Measurements from ENCODE around the gene C11orf21.

C11orf21 gene

GRCh38 chr11:2325719-2326118, 24.0 kb upstream of the C11orf21 start:
- no peak for DNase-seq (ENCODE audit: low read depth in 1 of 2, low spot score in 1 of 2)
- H3K27me3 ChIP-seq (ENCODE audit: insufficient read depth, poor library complexity, severe bottlenecking), result peaks cover 2% of the 10 kb centered on the region
- TF ChIP-seq GABPA (IDR thresholded peaks at IDR 0.05; ENCODE audit: low read depth) (no peak), SPI1 (IDR thresholded peaks at IDR 0.05; ENCODE audit: borderline replicate concordance, low read depth) (no peak), POLR2AphosphoS5 (IDR thresholded peaks at IDR 0.05; ENCODE audit: low read depth) (no peak)
- TF ChIP-seq, protein P1, sequence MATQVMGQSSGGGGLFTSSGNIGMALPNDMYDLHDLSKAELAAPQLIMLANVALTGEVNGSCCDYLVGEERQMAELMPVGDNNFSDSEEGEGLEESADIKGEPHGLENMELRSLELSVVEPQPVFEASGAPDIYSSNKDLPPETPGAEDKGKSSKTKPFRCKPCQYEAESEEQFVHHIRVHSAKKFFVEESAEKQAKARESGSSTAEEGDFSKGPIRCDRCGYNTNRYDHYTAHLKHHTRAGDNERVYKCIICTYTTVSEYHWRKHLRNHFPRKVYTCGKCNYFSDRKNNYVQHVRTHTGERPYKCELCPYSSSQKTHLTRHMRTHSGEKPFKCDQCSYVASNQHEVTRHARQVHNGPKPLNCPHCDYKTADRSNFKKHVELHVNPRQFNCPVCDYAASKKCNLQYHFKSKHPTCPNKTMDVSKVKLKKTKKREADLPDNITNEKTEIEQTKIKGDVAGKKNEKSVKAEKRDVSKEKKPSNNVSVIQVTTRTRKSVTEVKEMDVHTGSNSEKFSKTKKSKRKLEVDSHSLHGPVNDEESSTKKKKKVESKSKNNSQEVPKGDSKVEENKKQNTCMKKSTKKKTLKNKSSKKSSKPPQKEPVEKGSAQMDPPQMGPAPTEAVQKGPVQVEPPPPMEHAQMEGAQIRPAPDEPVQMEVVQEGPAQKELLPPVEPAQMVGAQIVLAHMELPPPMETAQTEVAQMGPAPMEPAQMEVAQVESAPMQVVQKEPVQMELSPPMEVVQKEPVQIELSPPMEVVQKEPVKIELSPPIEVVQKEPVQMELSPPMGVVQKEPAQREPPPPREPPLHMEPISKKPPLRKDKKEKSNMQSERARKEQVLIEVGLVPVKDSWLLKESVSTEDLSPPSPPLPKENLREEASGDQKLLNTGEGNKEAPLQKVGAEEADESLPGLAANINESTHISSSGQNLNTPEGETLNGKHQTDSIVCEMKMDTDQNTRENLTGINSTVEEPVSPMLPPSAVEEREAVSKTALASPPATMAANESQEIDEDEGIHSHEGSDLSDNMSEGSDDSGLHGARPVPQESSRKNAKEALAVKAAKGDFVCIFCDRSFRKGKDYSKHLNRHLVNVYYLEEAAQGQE (IDR thresholded peaks at IDR 0.05; ENCODE audit: insufficient replicate concordance, low read depth), result no peak
- TF ChIP-seq, protein P2, sequence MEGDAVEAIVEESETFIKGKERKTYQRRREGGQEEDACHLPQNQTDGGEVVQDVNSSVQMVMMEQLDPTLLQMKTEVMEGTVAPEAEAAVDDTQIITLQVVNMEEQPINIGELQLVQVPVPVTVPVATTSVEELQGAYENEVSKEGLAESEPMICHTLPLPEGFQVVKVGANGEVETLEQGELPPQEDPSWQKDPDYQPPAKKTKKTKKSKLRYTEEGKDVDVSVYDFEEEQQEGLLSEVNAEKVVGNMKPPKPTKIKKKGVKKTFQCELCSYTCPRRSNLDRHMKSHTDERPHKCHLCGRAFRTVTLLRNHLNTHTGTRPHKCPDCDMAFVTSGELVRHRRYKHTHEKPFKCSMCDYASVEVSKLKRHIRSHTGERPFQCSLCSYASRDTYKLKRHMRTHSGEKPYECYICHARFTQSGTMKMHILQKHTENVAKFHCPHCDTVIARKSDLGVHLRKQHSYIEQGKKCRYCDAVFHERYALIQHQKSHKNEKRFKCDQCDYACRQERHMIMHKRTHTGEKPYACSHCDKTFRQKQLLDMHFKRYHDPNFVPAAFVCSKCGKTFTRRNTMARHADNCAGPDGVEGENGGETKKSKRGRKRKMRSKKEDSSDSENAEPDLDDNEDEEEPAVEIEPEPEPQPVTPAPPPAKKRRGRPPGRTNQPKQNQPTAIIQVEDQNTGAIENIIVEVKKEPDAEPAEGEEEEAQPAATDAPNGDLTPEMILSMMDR (IDR thresholded peaks at IDR 0.05; ENCODE audit: insufficient read depth, low read length), result no peak
- no peak overlapping the region for H3K4me3 ChIP-seq (replicated peaks; ENCODE audit: insufficient read depth, low read length)
- no peak overlapping the region for H3K27ac ChIP-seq (replicated peaks)

GRCh38 chr11:2325123-2325522, 23.4 kb upstream of the C11orf21 start:
- peaks cover 2% of the 10 kb centered on the region for H3K27me3 ChIP-seq (ENCODE audit: insufficient read depth, poor library complexity, severe bottlenecking)
- no peak overlapping the region for H3K27ac ChIP-seq (replicated peaks)
- TF ChIP-seq, protein P1 (IDR thresholded peaks at IDR 0.05; ENCODE audit: insufficient replicate concordance, low read depth), result no peak
- TF ChIP-seq SPI1 (IDR thresholded peaks at IDR 0.05; ENCODE audit: borderline replicate concordance, low read depth), result no peak
- no peak for TF ChIP-seq GABPA (IDR thresholded peaks at IDR 0.05; ENCODE audit: low read depth)
- TF ChIP-seq, protein P2 (IDR thresholded peaks at IDR 0.05; ENCODE audit: insufficient read depth, low read length), result no peak

GRCh38 chr11:2321311-2321683, 19.6 kb upstream of the C11orf21 start:
- no peak for DNase-seq (ENCODE audit: low read depth in 1 of 2, low spot score in 1 of 2)
- TF ChIP-seq, protein P1 (IDR thresholded peaks at IDR 0.05; ENCODE audit: insufficient replicate concordance, low read depth), result no peak
- TF ChIP-seq SPI1 (IDR thresholded peaks at IDR 0.05; ENCODE audit: borderline replicate concordance, low read depth), result no peak
- TF ChIP-seq GABPA (IDR thresholded peaks at IDR 0.05; ENCODE audit: low read depth), result no peak
- TF ChIP-seq POLR2AphosphoS5 (IDR thresholded peaks at IDR 0.05; ENCODE audit: low read depth), result no peak
- TF ChIP-seq, protein P2 (IDR thresholded peaks at IDR 0.05; ENCODE audit: insufficient read depth, low read length), result no peak
- H3K27ac ChIP-seq (replicated peaks), result no peak overlapping the region
- peaks cover 2% of the 10 kb centered on the region for H3K27me3 ChIP-seq (ENCODE audit: insufficient read depth, poor library complexity, severe bottlenecking)
- no peak overlapping the region for H3K4me3 ChIP-seq (replicated peaks; ENCODE audit: insufficient read depth, low read length)

More at GRCh38 chr11:2325123-2325522, 23.4 kb upstream of the C11orf21 start:
- H3K4me3 ChIP-seq (replicated peaks; ENCODE audit: insufficient read depth, low read length), result no peak overlapping the region
- no peak for DNase-seq (ENCODE audit: low read depth in 1 of 2, low spot score in 1 of 2)
